Liver (tissue), 9 donors: Measurements from ENCODE around the gene CLMN. TPM values are rescaled to one million over a fixed set of nuclear protein-coding genes. Genes with fewer than 3 reads are reported as not detected.

ENCODE experiments used
- DNase-seq: peaks from one replicate; pipeline ENCODE4 v3.0.0-alpha.2; 2017; ENCODE audit warnings: low spot score
- H3K27ac ChIP-seq, 2 donors: one replicate each; pipeline ENCODE4 v1.7.0; 2013; ENCODE audit warnings: inconsistent platforms in 2 of 2, low read length in 2 of 2, control low read depth in 1 of 2, low read depth in 1 of 2, mild to moderate bottlenecking in 1 of 2
- H3K27me3 ChIP-seq, 4 donors: one replicate each; pipeline versions ENCODE4 v1.6.1 to v1.7.0; 2013; ENCODE audit warnings: low read length in 3 of 4, inconsistent platforms in 1 of 4, mild to moderate bottlenecking in 1 of 4, moderate library complexity in 1 of 4; ENCODE audit not compliant: control insufficient read depth in 4 of 4, insufficient read depth in 4 of 4
- H3K36me3 ChIP-seq, 4 donors: one replicate each; pipeline versions ENCODE4 v1.6.1 to v1.7.0; 2013; ENCODE audit warnings: low read length in 3 of 4, mild to moderate bottlenecking in 3 of 4, low read depth in 1 of 4, moderate library complexity in 1 of 4; ENCODE audit not compliant: control insufficient read depth in 4 of 4, insufficient read depth in 3 of 4
- H3K4me1 ChIP-seq, 4 donors: one replicate each; pipeline versions ENCODE4 v1.6.1 to v1.7.0; 2013; ENCODE audit warnings: low read length in 3 of 4, mild to moderate bottlenecking in 3 of 4, moderate library complexity in 1 of 4; ENCODE audit not compliant: control insufficient read depth in 4 of 4, insufficient read depth in 4 of 4
- H3K4me3 ChIP-seq, 3 donors: one replicate each; pipeline versions ENCODE4 v1.6.1 to v1.7.0; 2013; ENCODE audit warnings: low read length in 3 of 3, control low read depth in 1 of 3, low read depth in 1 of 3, mild to moderate bottlenecking in 1 of 3
- H3K9ac ChIP-seq, 2 donors: one replicate each; pipeline ENCODE4 v1.7.0; 2013; ENCODE audit warnings: low read length in 2 of 2, mild to moderate bottlenecking in 2 of 2, moderate library complexity in 2 of 2, control low read depth in 1 of 2, low read depth in 1 of 2
- H3K9me3 ChIP-seq, 4 donors: one replicate each; pipeline versions ENCODE4 v1.6.1 to v1.7.0; 2013; ENCODE audit warnings: low read length in 3 of 4; ENCODE audit not compliant: control insufficient read depth in 4 of 4
- EGR1 ChIP-seq, 2 donors: IDR thresholded peaks; 2 replicates each; pipeline ENCODE4 v1.6.1; 2016 to 2018; ENCODE audit warnings: antibody characterized with exemption in 2 of 2, low read depth in 2 of 2
- FOXA1 ChIP-seq: IDR thresholded peaks from 2 replicates; pipeline ENCODE4 v1.6.1; 2016; ENCODE audit warnings: antibody characterized with exemption
- FOXA2 ChIP-seq: IDR thresholded peaks from 2 replicates; pipeline ENCODE4 v1.6.1; 2016; ENCODE audit warnings: antibody characterized with exemption
- GABPA ChIP-seq, 2 donors: IDR thresholded peaks in 1 of 2; conservative IDR thresholded peaks in 1 of 2; 2 replicates each; pipeline ENCODE4 v1.6.1; 2016; ENCODE audit warnings: antibody characterized with exemption in 2 of 2, mild to moderate bottlenecking in 1 of 2, moderate library complexity in 1 of 2
- HNF4A ChIP-seq, 2 donors: conservative IDR thresholded peaks; 2 replicates each; pipeline ENCODE4 v1.6.1; 2016; ENCODE audit warnings: antibody characterized with exemption in 2 of 2, mild to moderate bottlenecking in 2 of 2
- HNF4G ChIP-seq: IDR thresholded peaks from 2 replicates; pipeline ENCODE4 v1.6.1; 2016; ENCODE audit warnings: antibody characterized with exemption
- JUND ChIP-seq, 2 donors: IDR thresholded peaks; 2 replicates each; pipeline ENCODE4 v1.6.1; 2016; ENCODE audit warnings: antibody characterized with exemption in 2 of 2
- NR2F2 ChIP-seq: IDR thresholded peaks from 2 replicates; pipeline ENCODE4 v1.6.1; 2016; ENCODE audit warnings: antibody characterized with exemption
- RAD21 ChIP-seq, 2 donors: IDR thresholded peaks; 2 replicates each; pipeline ENCODE4 v1.6.1; 2016; ENCODE audit warnings: antibody characterized with exemption in 2 of 2, mild to moderate bottlenecking in 2 of 2
- RXRA ChIP-seq, 2 donors: IDR thresholded peaks; 2 replicates each; pipeline ENCODE4 v1.6.1; 2017 to 2018; ENCODE audit warnings: antibody characterized with exemption in 2 of 2, mild to moderate bottlenecking in 1 of 2
- SP1 ChIP-seq: IDR thresholded peaks from 2 replicates; pipeline ENCODE4 v1.6.1; 2018; ENCODE audit warnings: antibody characterized with exemption, mild to moderate bottlenecking
- TAF1 ChIP-seq: conservative IDR thresholded peaks from 2 replicates; pipeline ENCODE4 v1.6.1; 2016; ENCODE audit warnings: antibody characterized with exemption, mild to moderate bottlenecking
- YY1 ChIP-seq: IDR thresholded peaks from 2 replicates; pipeline ENCODE4 v1.6.1; 2016; ENCODE audit warnings: antibody characterized with exemption, mild to moderate bottlenecking
- WGBS: extraction: QIAGEN DNeasy Blood & Tissue Kit; methylation state at CpG from one replicate; pipeline ENCODE4 v1.1.7; 2013; 5-methylcytosine and 5-hydroxymethylcytosine counted together
- polyA plus RNA-seq, 2 donors: library from polyadenylated mRNA; stranded (reverse) in 1 of 2; unstranded in 1 of 2; fragments of 200-250 nt in 1 of 2; fragments of >200 nt in 1 of 2; fragmentation: Nextera tagmentation in 1 of 2; extraction: Ambion mirVana in 1 of 2; gene quantifications; one replicate each; pipeline versions ENCODE4 v1.2.1 to v1.2.3, GENCODE V29; 2013 to 2015
- total RNA-seq, 2 donors: library from RNA; depleted of rRNA; stranded (reverse); fragments of >200 nt; gene quantifications; one replicate each; pipeline ENCODE4 v1.2.3, GENCODE V29; 2014
- TF ChIP-seq, protein P1 (sequence below): IDR thresholded peaks from 2 replicates; pipeline ENCODE4 v1.6.1; 2016; ENCODE audit warnings: antibody characterized with exemption
- TF ChIP-seq, protein P2 (sequence below): IDR thresholded peaks from 2 replicates; pipeline ENCODE4 v1.6.1; 2016; ENCODE audit warnings: antibody characterized with exemption
- TF ChIP-seq, protein P3 (sequence below): IDR thresholded peaks from 2 replicates; pipeline ENCODE4 v1.6.1; 2016; ENCODE audit warnings: antibody characterized with exemption
- TF ChIP-seq, protein P4 (sequence below): IDR thresholded peaks from 2 replicates; pipeline ENCODE4 v1.6.1; 2016; ENCODE audit warnings: antibody characterized with exemption, mild to moderate bottlenecking
- TF ChIP-seq, protein P5 (sequence below): fragments of 150-350 bp; IDR thresholded peaks from 2 replicates; pipeline ENCODE4 v1.5.1; 2017; ENCODE audit warnings: improper control_type of control experiment, low read depth, low read length; ENCODE audit not compliant: missing input control
- donor health status: healthy.
- donor health status: healthy.
- donor health status: healthy.
- donor health status: healthy.
- donor health status: healthy.

Gene CLMN
- total and polyA plus RNA-seq, 4 donors, result 6.0 to 41.1 (median 24.1) TPM

DNA sequence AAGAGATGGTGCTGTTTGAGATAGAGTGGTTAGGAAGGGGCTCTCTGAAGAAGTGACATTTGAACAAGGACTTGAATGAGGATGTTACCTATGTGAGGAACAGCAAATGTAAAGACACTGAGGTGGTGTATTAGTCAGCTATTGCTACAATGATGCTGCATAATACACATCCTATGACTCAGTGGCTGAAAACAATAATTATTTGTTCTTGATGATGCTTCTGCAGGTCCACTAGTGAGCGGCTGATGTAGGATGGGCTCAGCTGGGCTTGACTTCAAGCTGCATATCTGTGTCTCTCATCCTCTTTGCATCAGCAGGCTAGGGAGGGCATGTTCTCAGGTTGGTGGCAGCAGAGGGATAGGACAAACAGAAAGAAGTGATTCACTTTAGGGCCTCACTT is 21.4 kb upstream of the CLMN start:
- no peaks in the 10 kb centered on the region for H3K9me3 ChIP-seq
- no peak for DNase-seq
- WGBS, result 96% methylated on average over 1 of the region's 1 CpG
- no peak overlapping the region for H3K4me3 ChIP-seq
- H3K9ac ChIP-seq, result no peak overlapping the region
- no peaks in the 10 kb centered on the region for H3K27me3 ChIP-seq
- H3K27ac ChIP-seq, result peak overlapping the region; percentile 66 to 84
- TF ChIP-seq, protein P1, sequence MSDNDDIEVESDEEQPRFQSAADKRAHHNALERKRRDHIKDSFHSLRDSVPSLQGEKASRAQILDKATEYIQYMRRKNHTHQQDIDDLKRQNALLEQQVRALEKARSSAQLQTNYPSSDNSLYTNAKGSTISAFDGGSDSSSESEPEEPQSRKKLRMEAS, result no peak
- TF ChIP-seq, protein P2, sequence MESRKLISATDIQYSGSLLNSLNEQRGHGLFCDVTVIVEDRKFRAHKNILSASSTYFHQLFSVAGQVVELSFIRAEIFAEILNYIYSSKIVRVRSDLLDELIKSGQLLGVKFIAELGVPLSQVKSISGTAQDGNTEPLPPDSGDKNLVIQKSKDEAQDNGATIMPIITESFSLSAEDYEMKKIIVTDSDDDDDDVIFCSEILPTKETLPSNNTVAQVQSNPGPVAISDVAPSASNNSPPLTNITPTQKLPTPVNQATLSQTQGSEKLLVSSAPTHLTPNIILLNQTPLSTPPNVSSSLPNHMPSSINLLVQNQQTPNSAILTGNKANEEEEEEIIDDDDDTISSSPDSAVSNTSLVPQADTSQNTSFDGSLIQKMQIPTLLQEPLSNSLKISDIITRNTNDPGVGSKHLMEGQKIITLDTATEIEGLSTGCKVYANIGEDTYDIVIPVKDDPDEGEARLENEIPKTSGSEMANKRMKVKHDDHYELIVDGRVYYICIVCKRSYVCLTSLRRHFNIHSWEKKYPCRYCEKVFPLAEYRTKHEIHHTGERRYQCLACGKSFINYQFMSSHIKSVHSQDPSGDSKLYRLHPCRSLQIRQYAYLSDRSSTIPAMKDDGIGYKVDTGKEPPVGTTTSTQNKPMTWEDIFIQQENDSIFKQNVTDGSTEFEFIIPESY, result no peak
- TF ChIP-seq HNF4A (conservative IDR thresholded peaks at IDR 0.05) (no peak), TAF1 (no peak), SP1 (no peak), YY1 (no peak), FOXA1 (no peak), GABPA (IDR thresholded peaks at IDR 0.05 in 1 of 2, conservative IDR thresholded peaks at IDR 0.05 in 1 of 2) (no peak), RAD21 (IDR thresholded peaks at IDR 0.05) (no peak), NR2F2 (no peak)
- TF ChIP-seq, protein P3, sequence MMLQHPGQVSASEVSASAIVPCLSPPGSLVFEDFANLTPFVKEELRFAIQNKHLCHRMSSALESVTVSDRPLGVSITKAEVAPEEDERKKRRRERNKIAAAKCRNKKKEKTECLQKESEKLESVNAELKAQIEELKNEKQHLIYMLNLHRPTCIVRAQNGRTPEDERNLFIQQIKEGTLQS, result no peak
- H3K36me3 ChIP-seq, result no peaks in the 10 kb centered on the region
- peaks cover 0 to 32% (median 13%) of the 10 kb centered on the region in 4 donors for H3K4me1 ChIP-seq

DNA sequence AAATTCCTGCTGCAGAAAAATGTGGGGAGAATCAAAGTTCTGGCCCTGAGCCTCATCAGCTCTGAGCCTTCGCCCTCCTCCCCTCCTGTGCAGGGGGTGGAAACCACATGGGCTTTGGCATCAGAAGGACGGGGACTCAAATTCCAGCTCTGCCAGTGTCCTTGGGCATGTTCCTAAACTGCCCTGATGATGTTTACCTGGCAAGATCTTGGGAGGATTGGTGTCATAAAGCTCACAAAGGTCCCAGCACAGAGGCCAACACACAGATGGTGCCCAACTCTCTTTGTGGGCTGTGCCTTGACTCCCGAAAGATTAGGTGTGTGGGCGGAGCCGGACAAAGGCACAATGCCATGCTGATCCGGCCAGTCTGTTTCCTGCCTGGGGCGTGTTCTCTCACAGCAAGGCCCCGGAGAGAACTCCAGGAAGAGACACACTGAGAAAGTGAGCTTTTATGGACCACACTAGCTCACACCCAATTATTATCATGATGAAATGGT is 20.5 kb upstream of the CLMN start:
- Histone ChIP-seq H3K9me3 (no peaks in the 10 kb centered on the region), H3K9ac (peak overlapping the region in 1 of 2 donors; percentile 39), H3K36me3 (no peaks in the 10 kb centered on the region), H3K27me3 (no peaks in the 10 kb centered on the region), H3K27ac (peak overlapping the region; percentile 76 to 86), H3K4me1 (peaks cover 0 to 32% (median 13%) of the 10 kb centered on the region in 4 donors), H3K4me3 (no peak overlapping the region)
- TF ChIP-seq FOXA1, result peak; percentile 97
- TF ChIP-seq, protein P2, result peak; percentile 92
- peak; percentile 95 to 96 for TF ChIP-seq HNF4A (conservative IDR thresholded peaks at IDR 0.05)
- TF ChIP-seq HNF4G, result peak; percentile 93
- TF ChIP-seq YY1, result peak; percentile 89
- TF ChIP-seq TAF1, result peak; percentile 37
- TF ChIP-seq, protein P4, sequence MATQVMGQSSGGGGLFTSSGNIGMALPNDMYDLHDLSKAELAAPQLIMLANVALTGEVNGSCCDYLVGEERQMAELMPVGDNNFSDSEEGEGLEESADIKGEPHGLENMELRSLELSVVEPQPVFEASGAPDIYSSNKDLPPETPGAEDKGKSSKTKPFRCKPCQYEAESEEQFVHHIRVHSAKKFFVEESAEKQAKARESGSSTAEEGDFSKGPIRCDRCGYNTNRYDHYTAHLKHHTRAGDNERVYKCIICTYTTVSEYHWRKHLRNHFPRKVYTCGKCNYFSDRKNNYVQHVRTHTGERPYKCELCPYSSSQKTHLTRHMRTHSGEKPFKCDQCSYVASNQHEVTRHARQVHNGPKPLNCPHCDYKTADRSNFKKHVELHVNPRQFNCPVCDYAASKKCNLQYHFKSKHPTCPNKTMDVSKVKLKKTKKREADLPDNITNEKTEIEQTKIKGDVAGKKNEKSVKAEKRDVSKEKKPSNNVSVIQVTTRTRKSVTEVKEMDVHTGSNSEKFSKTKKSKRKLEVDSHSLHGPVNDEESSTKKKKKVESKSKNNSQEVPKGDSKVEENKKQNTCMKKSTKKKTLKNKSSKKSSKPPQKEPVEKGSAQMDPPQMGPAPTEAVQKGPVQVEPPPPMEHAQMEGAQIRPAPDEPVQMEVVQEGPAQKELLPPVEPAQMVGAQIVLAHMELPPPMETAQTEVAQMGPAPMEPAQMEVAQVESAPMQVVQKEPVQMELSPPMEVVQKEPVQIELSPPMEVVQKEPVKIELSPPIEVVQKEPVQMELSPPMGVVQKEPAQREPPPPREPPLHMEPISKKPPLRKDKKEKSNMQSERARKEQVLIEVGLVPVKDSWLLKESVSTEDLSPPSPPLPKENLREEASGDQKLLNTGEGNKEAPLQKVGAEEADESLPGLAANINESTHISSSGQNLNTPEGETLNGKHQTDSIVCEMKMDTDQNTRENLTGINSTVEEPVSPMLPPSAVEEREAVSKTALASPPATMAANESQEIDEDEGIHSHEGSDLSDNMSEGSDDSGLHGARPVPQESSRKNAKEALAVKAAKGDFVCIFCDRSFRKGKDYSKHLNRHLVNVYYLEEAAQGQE, result peak; percentile 88
- TF ChIP-seq, protein P1, result peak; percentile 97
- peak in 1 of 2 donors; percentile 72 for TF ChIP-seq GABPA (IDR thresholded peaks at IDR 0.05 in 1 of 2, conservative IDR thresholded peaks at IDR 0.05 in 1 of 2)
- peak; percentile 99 for TF ChIP-seq SP1
- TF ChIP-seq EGR1 (IDR thresholded peaks at IDR 0.05; ENCODE audit: low read depth in 2 of 2), result peak; percentile 88 to 95
- peak; percentile 61 to 79 for TF ChIP-seq RAD21 (IDR thresholded peaks at IDR 0.05)
- TF ChIP-seq, protein P5, sequence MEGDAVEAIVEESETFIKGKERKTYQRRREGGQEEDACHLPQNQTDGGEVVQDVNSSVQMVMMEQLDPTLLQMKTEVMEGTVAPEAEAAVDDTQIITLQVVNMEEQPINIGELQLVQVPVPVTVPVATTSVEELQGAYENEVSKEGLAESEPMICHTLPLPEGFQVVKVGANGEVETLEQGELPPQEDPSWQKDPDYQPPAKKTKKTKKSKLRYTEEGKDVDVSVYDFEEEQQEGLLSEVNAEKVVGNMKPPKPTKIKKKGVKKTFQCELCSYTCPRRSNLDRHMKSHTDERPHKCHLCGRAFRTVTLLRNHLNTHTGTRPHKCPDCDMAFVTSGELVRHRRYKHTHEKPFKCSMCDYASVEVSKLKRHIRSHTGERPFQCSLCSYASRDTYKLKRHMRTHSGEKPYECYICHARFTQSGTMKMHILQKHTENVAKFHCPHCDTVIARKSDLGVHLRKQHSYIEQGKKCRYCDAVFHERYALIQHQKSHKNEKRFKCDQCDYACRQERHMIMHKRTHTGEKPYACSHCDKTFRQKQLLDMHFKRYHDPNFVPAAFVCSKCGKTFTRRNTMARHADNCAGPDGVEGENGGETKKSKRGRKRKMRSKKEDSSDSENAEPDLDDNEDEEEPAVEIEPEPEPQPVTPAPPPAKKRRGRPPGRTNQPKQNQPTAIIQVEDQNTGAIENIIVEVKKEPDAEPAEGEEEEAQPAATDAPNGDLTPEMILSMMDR, result no peak
- peak; percentile 97 for TF ChIP-seq FOXA2
- TF ChIP-seq, protein P3, result peak; percentile 77
- peak; percentile 98 to 99 for TF ChIP-seq RXRA (IDR thresholded peaks at IDR 0.05)
- peak; percentile 88 to 95 for TF ChIP-seq JUND (IDR thresholded peaks at IDR 0.05)
- TF ChIP-seq NR2F2, result peak; percentile 93
- 22% methylated on average over 8 of the region's 8 CpGs for WGBS
- DNase-seq, result no peak
